Measurements from ENCODE around the gene DGKQ.

GRCh38 chr4:1017706-1018105 is 44.3 kb upstream of the DGKQ start:
- TF ChIP-seq REST (IDR thresholded peaks at IDR 0.05; ENCODE audit: insufficient read depth in 1 of 2, low read depth in 2 of 2, low read length in 2 of 2): no peak
- no peak for TF ChIP-seq POLR2AphosphoS5 (IDR thresholded peaks at IDR 0.05; ENCODE audit: low read depth, low read length)
- TF ChIP-seq TAF1 (IDR thresholded peaks at IDR 0.05; ENCODE audit: borderline replicate concordance, insufficient read depth, low read length): no peak
